Measurements from ENCODE around the gene C2CD2.

Gene C2CD2

GRCh38 chr21:41836166-41837015, 117.4 kb downstream of the C2CD2 start:
- DNase-seq, result no peak

GRCh38 chr21:41835711-41836154, 118.1 kb downstream of the C2CD2 start:
- DNase-seq, result no peak
